CD4-positive, alpha-beta T cell treated with Interleukin-2 at 100 ng/mL for 4 hours (primary cell): ENCODE results near the gene ASNSD1.
"Not testable (repeated sequence)": the region's sequence is repeated elsewhere in the genome, so short reads cannot be mapped to it uniquely, and the experiment has no call there.

Experiments
- DNase-seq: peaks from one replicate; pipeline ENCODE4 v3.0.0-alpha.2; 2020; ENCODE audit warnings: low spot score

ASNSD1 gene

DNA sequence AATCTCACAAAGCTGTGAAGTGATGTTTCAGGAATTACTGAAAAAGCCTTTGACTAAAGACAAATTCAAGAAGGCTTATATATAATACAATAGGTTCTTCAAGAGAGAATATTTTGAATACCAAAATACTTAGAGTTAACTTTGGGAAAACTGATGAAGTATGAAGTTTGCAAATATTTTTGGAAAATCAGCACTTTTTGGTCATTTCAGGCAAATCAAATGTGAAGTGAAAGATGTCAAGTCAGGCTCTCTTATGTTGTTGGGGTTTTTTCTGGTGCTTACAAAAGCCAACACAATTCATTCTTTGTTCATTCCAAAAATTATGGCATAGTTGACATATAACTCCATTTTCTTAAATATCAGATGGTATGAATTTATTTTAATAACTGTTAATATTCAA, 14.7 kb upstream of the ASNSD1 start:
- DNase-seq: no peak

DNA sequence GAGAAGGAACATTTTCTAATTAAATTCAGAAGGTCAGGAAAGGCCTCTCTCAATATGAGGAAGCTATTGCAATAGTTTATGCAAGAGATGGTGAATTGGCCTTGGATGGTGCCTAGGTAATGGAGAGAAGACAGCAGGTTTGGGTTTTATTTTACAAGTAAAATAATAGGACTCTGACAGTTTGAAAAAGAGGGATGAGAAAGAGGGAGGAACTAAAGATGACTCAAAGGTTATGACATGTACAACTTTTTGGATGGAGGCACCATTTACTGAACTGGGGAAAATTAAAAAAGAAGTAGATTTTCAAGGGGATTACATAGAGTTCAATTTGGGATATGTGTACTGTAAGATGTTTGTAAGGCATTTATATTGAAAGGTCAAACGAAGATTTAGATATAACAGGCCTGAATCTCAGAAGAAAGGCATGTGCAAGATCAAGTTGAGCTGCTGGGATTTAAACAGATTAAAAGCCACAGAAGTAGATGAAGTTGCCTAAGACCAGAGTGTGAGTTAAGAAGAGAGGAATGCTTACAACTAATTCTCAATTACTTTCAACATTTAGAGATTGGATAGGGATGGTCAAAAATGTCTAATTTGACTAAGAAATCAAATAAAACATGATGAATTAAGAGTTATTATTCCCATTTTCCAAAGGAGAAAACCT, 12.3 kb upstream of the ASNSD1 start:
- DNase-seq: no peak

DNA sequence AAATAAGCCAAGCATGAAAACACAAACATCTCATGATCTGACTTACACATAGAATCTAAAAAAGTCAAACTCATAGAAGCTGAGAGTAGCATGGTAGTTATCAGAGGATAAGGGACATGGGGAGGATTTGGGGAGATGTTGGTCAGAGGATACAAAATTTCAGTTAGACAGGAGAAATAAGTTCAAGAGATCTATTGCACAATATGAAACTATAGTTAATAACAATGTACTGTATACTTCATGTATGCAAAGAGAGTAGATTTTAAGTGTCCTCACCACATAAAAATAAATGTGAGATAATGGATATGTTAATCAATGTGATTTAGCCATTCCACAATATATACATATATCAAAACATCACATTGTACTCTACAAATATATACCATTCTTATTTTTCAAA, 10.0 kb upstream of the ASNSD1 start:
- no peak for DNase-seq

DNA sequence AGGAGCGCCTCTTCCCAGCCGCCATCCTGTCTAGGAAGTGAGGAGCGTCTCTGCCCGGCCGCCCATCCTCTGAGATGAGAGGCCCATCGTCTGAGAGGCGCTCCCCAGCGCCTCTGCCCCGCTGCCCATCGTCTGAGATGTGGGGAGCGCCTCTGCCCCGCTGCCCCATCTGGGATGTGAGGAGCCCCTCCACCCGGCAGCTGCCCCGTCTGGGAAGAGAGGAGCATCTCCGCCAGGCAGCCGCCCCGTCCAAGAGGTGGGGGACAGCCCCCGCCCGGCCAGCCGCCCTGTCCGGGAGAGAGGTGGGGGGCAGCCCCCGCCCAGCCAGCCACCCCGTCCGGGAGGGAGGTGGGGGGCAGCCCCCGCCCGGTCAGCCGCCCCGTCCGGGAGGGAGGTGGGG, 7.8 kb upstream of the ASNSD1 start:
- DNase-seq: not testable (repeated sequence)

DNA sequence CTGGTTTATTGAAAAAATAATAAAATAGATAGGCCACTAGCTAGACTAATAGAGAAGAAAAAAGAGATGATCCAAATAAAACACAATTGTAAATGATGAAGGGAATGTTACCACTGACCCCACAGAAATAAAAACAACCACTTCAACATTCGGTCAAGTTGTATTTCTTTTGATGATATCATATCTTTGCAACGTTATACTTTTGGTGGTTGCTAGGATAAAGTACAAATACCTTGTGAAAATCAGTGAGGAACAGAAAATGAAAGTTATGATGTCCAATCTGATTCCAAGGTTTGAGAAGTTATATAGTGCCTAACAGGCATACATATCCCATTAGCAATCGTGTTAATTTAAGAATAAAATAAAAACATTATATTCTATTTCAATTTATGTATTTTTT, 6.6 kb upstream of the ASNSD1 start:
- DNase-seq: no peak

DNA sequence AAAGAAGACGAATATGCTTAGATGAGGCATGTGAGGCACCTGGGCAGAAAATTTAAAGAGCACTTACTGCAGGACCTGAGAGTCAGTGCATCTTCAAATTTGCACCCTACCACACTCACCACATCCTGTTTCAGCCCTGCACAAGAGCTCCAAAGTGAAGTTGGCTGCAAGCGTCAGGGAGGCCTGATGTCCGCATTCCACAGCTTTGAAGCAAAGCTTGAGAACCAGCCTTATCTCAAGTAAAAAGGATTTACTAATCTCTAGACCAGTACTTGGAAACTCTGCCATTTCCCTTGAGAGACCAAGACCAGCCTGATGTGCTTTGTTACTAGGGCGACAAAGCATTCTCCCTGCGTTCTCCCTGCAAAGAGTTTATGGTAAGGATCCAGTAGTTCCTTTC, 3.4 kb upstream of the ASNSD1 start:
- DNase-seq: peak; percentile 61

DNA sequence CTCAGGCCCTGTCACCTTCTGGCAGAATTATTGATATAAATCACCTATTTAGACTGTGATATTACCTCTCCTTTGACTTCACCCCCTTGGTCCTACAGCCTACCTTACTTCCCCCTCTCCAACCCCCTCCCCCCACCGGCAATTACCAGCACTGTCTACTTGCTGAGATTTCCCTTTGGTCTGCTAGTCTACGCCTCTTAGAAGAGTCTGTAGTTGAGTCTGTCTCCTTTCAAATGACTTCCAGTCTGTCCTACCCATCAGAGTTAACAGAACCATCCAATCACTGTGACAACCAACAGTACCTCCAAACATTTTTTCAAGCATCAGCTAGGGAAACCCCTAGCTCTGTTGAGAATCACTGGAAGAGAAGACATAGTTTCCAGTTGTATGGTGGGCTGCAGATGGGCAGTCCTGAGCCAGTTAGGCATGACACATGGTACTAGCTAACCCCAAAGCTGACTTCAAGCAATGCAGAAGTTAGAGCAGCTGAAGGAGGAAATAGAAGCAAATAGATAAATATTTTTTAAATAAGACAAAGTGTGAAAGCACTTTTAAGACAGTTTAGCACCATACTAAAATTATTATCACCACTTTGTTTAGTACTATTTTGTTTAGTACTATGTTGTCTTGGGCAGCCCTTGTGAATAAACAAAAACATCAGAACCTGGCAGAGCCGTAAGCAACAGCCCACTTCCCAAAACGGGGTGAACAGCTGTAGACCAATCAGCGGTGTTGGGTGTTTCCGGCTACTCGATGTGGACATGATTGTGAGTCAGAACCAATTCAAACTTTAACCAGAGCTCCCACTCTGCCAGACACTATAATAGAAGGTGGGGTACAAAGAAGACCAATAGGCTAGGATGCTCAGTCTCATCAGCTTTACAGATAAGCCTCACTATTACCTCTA, 2.7 kb upstream of the ASNSD1 start:
- DNase-seq: peak; percentile 35

DNA sequence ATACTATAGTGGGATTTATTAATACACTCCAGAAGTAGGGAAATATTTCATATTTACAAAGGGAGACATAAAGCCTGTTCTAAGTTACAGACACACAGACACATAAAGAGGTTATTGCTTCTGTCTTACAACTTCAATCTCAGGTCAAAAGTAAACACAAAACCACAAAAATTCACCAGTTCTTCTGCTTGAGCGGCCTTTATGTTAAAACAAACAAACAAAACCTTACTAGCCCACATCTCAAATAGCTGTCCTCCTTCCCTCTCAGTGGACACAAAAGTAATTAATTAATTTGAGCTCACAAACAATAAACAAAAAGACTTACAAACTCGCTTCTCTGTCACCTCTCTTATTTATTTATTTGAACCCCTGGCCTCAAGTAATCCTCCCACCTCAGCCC, 1.5 kb upstream of the ASNSD1 start:
- DNase-seq: no peak

DNA sequence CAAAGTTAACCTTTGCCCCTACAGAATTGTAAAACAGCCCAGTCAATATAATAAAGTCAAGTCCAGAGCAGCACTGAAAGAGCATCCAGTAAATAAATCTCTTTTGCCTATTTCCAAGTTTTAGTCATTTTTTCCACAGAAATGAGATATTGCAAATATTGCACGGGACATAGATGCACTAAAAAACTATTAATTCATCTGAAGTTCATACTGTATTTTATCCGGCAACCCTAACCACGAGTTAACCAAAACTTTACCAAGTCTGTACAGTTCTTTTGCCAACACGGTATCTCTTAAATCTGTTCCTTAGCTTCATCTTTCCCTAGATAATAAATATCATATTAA, 484 bp upstream of the ASNSD1 start:
- no peak for DNase-seq

DNA sequence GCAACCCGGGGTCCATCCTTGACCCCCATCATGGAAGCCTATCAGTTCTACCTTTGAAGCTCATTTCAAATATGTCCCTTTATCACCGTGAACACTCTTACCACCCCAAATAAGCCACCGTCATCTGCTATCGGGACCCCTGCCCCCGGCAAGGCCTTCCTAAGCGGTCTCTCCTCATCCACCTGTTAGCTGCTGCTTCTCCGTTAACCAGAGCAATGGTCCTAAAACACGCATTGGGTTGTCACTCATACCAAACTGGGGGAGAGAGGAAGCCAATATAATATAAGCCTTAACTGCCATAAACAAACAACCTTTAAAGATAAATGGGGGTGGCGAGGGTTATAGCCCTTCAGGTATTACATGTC, 680 bp downstream of the ASNSD1 start:
- DNase-seq: peak; percentile 11

DNA sequence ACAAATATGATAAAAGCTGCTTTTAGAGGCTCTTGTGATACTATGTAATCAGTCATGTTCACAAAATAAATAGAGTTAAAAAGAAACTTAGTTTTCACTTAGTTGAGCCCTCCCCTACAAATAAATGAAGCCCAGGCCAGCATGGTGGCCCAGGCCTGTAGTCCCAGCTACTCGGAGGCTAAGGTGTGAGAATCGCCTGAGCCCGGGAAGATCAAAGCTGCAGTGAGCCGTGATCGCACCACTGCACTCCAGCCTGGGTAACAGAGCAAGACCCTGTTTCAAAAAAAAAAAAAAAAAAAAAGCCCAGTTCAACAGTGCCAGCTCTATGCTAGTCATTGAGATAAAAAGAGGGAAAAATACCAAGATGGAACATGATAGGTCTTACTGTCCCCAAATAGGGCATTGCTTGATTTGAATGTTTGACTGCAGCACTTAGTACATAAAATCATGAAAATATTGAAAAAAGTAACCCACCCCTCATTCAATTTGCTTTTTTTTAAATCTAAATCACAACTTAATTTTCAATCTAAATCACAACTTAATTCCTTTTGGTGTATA, 1.5 kb downstream of the ASNSD1 start:
- no peak for DNase-seq

DNA sequence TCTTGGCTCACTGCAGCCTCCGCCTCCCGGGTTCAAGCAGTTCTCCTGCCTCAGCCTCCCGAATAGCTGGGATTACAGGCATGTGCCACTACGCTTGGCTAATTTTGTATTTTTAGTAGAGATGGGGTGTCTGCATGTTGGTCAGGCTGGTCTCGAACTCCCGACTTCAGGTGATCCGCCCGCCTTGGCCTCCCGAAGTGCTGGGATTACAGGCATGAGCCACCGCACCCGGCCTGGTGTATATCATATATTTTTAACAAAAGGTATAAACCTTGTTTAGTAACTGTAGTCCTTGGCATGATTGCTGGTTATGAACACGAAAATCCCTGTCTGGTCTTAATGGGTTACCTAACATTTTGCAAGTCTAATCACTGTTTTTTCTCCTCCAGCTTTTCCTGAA, 2.1 kb downstream of the ASNSD1 start:
- not testable (repeated sequence) for DNase-seq

DNA sequence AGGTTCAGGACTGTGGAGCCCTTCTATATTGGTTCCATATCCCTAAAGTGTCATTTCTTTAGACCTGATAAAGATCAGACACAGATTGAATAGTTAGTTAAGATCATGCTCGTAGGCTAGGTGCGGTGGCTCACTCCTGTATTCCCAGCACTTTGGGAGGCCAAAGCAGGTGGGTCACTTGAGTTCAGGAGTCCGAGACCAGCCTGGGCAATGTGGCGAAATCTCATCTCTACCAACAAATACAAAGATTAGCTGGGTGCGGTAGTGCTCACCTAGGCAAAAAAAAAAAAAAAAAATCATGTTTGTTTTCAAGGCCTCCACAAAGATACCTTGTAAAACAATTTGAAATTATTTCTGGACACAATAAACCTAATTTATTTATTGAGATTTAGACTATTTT, 8.7 kb downstream of the ASNSD1 start:
- no peak for DNase-seq

DNA sequence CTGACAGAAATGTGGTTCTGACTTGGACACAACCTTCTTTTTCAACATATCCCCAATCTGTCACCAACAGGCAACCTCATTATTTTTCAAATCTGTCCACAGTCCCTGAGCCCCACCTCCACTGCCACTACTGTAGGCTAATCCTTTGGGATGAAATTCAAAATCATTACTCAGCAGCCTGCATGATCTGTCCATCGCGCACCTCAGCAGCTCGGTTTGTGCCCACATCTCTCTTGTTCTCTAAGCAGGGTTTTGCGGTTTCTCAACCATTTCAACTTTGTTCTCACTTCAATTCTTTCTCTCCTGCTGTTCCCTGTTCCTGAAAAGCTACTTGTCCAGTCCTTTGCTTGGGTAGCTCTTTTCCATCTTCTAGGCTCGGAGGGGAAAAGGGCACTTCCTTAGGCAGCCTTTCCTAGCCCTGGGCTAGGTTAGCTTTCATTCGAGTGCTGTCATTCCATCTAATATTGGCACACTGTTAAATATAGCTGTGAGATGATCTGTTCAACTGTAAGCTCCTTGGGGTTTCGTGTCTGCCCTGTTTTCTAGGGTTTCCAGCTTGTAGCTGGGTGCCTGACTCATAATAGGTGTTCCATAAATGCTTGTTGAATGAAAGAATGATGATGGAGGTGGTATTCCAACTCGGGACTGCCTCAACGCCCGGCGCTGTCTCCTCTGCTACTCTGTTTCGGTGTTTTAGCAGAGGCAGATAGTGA, 12.6 kb downstream of the ASNSD1 start:
- DNase-seq: no peak

DNA sequence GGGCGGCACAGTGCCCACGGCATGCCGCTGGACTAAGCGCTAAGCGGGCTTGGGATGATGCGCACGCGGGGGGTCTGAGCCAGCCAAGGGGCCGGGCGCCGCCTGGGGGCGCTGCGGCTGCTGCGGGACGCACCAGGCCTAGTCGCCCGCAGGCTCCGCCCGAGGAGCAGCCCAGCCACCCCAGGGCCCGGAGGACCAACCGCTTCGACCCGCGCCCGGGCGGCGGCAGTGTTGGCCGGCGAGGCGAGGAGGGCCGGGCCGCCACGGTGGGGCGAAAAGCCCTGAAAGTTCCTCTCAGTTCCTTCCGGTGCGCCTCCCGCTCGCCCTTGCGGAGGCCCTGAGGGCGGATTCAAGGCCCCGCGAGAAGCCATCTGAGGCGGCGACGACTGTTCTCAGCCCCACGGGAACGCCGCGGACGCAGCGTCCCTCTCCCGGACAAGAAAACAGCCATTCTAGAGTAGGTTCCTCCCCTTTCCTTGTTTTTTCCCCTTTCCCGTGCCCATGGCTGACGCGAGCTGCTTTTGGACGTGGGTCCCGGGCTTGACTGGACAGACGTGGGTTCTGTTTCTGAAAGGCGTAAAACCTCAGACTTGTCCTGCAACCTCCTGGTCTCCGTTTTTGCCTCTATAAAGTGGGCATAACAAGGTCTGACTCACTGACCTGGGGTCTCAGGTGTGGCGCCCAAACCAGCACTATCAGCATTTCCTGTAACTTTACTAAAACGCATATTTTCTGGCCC, 13.3 kb downstream of the ASNSD1 start, which contains the start of gene ANKAR:
Gene ANKAR, plus strand, starts transcription at position 297 of the 739 bp plus-strand sequence. CDS start 1,821 bp downstream, outside the sequence.
- DNase-seq: peak; percentile 83

DNA sequence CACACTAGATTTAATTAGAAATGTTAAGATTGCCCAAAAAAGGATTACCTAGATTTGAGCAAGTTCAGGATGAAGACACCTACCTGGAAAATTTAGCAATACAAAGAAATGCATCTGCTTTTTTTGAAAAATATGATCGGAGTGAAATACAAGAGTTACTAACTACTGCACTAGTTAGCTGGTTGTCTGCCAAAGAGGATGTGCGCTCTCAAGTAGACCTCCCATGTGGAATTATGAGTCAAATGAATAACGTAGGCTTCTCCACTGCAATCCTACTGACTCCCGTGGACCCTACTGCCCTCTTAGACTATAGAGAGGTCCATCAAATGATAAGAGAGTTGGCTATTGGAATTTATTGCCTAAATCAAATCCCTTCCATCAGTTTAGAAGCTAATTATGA, 15.2 kb downstream of the ASNSD1 start:
- DNase-seq: no peak

DNA sequence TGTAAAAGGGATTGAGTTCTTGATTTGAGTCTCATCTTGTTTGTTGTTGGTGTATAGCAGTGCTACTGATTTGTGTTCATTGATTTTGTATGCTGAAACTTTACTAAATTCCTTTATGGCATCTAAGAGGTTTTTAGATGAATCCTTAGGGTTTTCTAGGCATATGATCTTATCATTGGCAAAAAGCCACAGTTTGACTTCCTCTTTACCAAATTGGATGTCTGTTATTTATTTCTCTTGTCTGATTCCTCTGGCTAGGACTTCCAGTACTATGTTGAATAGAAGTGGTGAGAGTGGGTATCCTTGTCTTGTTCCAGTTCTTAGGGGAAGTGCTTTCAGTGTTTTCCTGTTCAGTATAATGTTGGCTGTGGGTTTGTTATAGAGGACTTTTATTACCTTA, 18.0 kb downstream of the ASNSD1 start:
- no peak for DNase-seq

DNA sequence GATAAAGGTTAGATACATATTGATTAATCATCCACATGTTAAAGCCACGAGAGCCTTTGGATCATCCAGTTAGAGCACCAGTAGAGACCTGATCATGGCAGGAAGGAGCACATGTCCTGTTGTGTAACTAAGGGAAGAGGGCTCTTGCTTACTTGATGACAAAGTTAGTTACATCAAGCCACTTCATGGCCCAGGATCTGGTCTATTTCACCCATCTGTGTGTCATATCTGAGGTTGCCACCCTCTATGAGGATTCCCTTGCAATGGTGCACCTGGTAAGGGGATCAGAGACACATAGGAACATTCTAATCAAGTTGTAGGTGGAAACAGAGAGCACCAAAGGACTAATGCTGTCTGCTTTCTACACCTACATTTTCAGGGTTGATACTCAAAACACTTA, 19.9 kb downstream of the ASNSD1 start:
- DNase-seq: no peak

DNA sequence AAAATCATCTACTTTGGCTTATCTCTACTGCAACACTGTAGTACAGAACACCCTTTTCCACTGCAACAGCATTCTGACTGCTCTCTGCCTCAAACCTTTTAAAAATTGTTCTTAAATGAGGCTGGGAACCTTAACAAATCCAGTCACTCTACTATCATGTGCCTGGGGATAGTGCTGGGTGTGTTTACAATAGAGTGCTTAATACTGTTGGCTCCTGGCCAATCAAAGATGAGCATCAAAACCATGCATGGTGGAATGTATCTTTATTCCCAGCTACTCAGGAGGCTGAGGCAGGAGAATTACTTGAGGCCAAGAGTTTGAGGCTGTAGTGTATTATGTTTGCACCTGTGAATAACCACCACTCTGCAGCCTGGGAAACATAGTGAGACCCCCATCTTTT, 20.6 kb downstream of the ASNSD1 start:
- DNase-seq: no peak

DNA sequence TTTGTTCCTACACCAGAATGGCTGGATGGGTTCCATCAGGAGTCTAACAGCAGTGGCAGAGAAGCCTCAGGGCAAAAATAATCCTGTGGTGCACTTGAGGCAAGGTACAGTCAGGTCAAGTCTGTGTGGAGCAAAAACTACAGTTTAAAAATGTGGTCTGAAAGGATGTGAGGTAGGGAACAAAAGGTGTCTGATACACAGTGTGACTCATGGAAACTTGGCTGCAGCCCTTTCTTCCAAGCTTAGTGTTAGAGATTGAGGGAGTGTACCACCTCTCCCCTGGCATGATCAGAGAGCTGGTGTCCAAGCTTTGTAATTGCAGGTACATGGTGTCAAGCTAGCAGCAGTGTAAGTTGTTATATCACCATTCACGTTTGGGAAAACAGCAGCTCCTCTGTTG, 22.1 kb downstream of the ASNSD1 start:
- DNase-seq: no peak

DNA sequence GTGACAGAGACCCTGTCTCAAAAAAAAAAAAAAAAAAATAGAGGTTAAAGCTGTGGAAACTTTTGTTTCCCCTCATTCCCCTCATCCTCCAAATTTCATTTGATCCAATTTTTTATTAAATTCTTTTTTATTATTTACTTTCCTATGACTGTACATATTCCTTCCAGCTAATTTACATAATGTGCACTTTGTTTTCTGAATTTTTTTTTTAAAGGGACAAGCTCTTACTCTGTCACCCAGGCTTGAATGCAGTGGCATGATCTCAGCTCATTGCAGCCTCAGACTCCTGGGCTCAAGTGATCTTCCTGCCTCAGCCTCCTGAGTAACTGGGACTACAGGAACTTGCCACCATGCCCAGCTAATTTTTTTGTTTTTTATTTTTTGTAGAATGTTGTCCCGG, 23.6 kb downstream of the ASNSD1 start:
- no peak for DNase-seq
